ENCODE data around the gene TRMT2B. TPM values are rescaled to one million over a fixed set of nuclear protein-coding genes. Genes with fewer than 3 reads are reported as not detected.

The TRMT2B gene
- total RNA-seq, 1 experiment from 2014 or later: 10.9 TPM

DNA sequence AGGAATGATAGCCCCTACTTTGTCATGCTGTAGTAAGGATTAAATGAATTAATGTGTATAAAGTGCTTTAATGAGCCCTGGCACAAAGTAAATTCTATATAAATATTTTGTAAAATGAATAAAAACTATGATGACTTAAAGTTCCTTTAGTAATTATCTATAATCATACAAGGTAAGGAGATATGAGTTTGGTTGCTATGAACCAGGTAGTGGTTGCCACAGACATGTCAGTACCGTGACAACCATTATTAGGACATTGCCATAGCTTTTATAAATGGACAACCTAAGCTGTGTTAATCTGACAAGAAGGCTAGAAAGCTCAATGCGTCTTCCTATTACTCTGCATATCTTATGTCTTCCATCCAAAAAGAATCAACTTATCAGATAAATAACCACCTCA is 82.5 kb downstream of the TRMT2B start, which contains the start of gene ARL13A:
Gene ARL13A, plus strand, starts transcription at position 301 of the 400 bp plus-strand sequence. CDS start 3,982 bp downstream, outside the sequence.
- CTCF ChIA-PET: no interaction called here

DNA sequence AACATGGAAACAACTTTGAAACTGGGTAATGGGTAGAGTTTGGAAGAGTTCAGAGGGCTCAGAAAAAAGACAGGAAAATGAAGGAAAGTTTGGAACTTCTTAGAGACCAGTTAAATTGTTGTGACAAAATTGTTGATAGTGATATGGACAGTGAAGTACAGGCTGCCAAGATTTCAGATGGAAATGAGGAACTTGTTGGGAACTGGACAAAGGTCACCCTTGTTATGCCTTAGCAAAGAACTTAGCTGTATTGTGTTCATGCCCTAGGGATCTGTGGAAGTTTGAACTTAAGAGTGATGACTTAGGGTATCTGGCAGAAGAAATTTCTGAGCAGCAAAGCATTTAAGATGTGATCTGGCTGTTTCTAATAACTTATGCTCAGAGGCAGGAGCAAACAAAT is 87.5 kb downstream of the TRMT2B start:
- Mint-ChIP-seq H3K27ac (ENCODE audit: low read depth, unreplicated experiment) (no peak overlapping the region), H3K9me3 (ENCODE audit: unreplicated experiment) (no peaks in the 10 kb centered on the region), H3K27me3 (ENCODE audit: insufficient read depth, unreplicated experiment) (peaks cover 26% of the 10 kb centered on the region), H3K36me3 (ENCODE audit: insufficient read depth, unreplicated experiment) (peaks cover 5% of the 10 kb centered on the region), H3K4me3 (ENCODE audit: unreplicated experiment) (no peak overlapping the region), H3K4me1 (ENCODE audit: insufficient read depth, unreplicated experiment) (no peaks in the 10 kb centered on the region)
- BruUV-seq (replicated peaks): no TSS peak
- TF ChIP-seq, protein P1, sequence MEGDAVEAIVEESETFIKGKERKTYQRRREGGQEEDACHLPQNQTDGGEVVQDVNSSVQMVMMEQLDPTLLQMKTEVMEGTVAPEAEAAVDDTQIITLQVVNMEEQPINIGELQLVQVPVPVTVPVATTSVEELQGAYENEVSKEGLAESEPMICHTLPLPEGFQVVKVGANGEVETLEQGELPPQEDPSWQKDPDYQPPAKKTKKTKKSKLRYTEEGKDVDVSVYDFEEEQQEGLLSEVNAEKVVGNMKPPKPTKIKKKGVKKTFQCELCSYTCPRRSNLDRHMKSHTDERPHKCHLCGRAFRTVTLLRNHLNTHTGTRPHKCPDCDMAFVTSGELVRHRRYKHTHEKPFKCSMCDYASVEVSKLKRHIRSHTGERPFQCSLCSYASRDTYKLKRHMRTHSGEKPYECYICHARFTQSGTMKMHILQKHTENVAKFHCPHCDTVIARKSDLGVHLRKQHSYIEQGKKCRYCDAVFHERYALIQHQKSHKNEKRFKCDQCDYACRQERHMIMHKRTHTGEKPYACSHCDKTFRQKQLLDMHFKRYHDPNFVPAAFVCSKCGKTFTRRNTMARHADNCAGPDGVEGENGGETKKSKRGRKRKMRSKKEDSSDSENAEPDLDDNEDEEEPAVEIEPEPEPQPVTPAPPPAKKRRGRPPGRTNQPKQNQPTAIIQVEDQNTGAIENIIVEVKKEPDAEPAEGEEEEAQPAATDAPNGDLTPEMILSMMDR (IDR thresholded peaks at IDR 0.05; ENCODE audit: unreplicated experiment): no peak
- ChIA-PET POLR2A (no interaction called here), CTCF (interaction anchor here (0.6 kb wide), 1 partner anchor 882 kb away, joined by 3 read pairs; no protein-coding TSS in a partner anchor)
- intact Hi-C loops (cut with micrococcal nuclease): no loop called here
- no peak for DNase-seq (ENCODE audit: unreplicated experiment)

More for the DNA sequence above, 82.5 kb downstream of the TRMT2B start, which contains the start of gene ARL13A:
- no peaks in the 10 kb centered on the region for H3K4me1 Mint-ChIP-seq (ENCODE audit: insufficient read depth, unreplicated experiment)
- intact Hi-C loops (cut with micrococcal nuclease): no loop called here
- H3K27me3 Mint-ChIP-seq (ENCODE audit: insufficient read depth, unreplicated experiment): peaks cover 26% of the 10 kb centered on the region
- H3K9me3 Mint-ChIP-seq (ENCODE audit: unreplicated experiment): no peaks in the 10 kb centered on the region
- no peak within 1 kb of the TSS for H3K27ac Mint-ChIP-seq (ENCODE audit: low read depth, unreplicated experiment)
- DNase-seq (ENCODE audit: unreplicated experiment): no peak
- POLR2A ChIA-PET: no interaction called here
- no peak within 1 kb of the TSS for H3K4me3 Mint-ChIP-seq (ENCODE audit: unreplicated experiment)
- no peaks in the 10 kb centered on the region for H3K36me3 Mint-ChIP-seq (ENCODE audit: insufficient read depth, unreplicated experiment)
- BruUV-seq (replicated peaks): no TSS peak
- TF ChIP-seq, protein P1 (IDR thresholded peaks at IDR 0.05; ENCODE audit: unreplicated experiment): no peak

DNA sequence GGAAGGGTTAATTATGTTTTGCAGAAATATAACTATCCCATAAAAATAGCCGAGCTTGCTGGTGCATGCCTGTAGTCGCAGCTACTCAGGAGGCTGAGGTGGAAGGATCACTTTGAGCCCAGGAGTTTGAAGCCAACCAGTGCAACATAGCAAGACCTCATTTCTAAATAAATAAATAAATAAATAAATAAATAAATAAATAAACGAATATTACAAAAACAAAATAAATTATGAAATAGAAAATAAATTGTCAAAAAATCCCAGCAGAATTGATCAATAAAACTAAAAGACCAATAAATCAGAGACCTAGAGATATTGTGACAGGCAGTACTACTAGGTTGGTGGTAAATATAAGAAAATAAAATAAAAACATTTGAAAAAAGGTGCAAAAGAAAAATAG is 89.1 kb downstream of the TRMT2B start:
- no TSS peak for BruUV-seq (replicated peaks)
- H3K4me3 Mint-ChIP-seq (ENCODE audit: unreplicated experiment): no peak overlapping the region
- intact Hi-C loops (cut with micrococcal nuclease): no loop called here
- peaks cover 5% of the 10 kb centered on the region for H3K36me3 Mint-ChIP-seq (ENCODE audit: insufficient read depth, unreplicated experiment)
- H3K27me3 Mint-ChIP-seq (ENCODE audit: insufficient read depth, unreplicated experiment): peaks cover 30% of the 10 kb centered on the region
- ChIA-PET CTCF (no interaction called here), POLR2A (no interaction called here)
- TF ChIP-seq, protein P1 (IDR thresholded peaks at IDR 0.05; ENCODE audit: unreplicated experiment): no peak
- no peak overlapping the region for H3K27ac Mint-ChIP-seq (ENCODE audit: low read depth, unreplicated experiment)
- no peak for DNase-seq (ENCODE audit: unreplicated experiment)
- H3K4me1 Mint-ChIP-seq (ENCODE audit: insufficient read depth, unreplicated experiment): no peaks in the 10 kb centered on the region
- no peaks in the 10 kb centered on the region for H3K9me3 Mint-ChIP-seq (ENCODE audit: unreplicated experiment)

Other genes with a start within 250 kb of the TRMT2B start
- 26.7 and 28.4 TPM in 2 replicates for gene CSTF2, start 231.7 kb downstream of the TRMT2B start, total RNA-seq (2022)
- gene NOX1, start 177.8 kb downstream of the TRMT2B start, total RNA-seq (2022): not detected in 2 replicates
- 0.17 and 0.26 TPM in 2 replicates for gene XKRX, start 123.2 kb downstream of the TRMT2B start, total RNA-seq (2022)
- not detected in 2 replicates for gene ARL13A, start 82.4 kb downstream of the TRMT2B start, total RNA-seq (2022)
- not detected in 2 replicates for gene TMEM35A, start 26.8 kb upstream of the TRMT2B start, total RNA-seq (2022)
- 4.6 TPM in 2 replicates for gene CENPI, start 46.1 kb upstream of the TRMT2B start, total RNA-seq (2022)
- 0.40 and 0.47 TPM in 2 replicates for gene DRP2, start 167.7 kb upstream of the TRMT2B start, total RNA-seq (2022)
- 0.21 TPM in 1 of 2 replicates, not detected in the other for gene TAF7L, start 239.2 kb upstream of the TRMT2B start, total RNA-seq (2022)